ENCODE results near the gene MAT2A. TPM values are rescaled to one million over a fixed set of nuclear protein-coding genes. Genes with fewer than 3 reads are reported as not detected.
"Not testable (repeated sequence)": the region's sequence is repeated elsewhere in the genome, so short reads cannot be mapped to it uniquely, and the experiment has no call there.

MAT2A gene
- polyA plus RNA-seq, 1 donor, result 345 TPM

GRCh38 chr2:85558160-85558559 is 19.2 kb downstream of the MAT2A start:
- WGBS (ENCODE audit: insufficient coverage, low lambda C conversion rate), result no CpG with 5 or more reads among the region's 1 CpG
- no peak overlapping the region for H3K27ac ChIP-seq (ENCODE audit: low read length)
- H3K36me3 ChIP-seq (ENCODE audit: control insufficient read depth, insufficient read depth, low read length), result peaks cover 43% of the 10 kb centered on the region
- no peaks in the 10 kb centered on the region for H3K27me3 ChIP-seq (ENCODE audit: control insufficient read depth, insufficient read depth, low read length)
- H3K4me1 ChIP-seq (ENCODE audit: control insufficient read depth, insufficient read depth, low read length), result no peaks in the 10 kb centered on the region
- H3K4me3 ChIP-seq (ENCODE audit: low read length), result no peak overlapping the region
- H3K9me3 ChIP-seq (ENCODE audit: control insufficient read depth, low read depth, low read length), result no peaks in the 10 kb centered on the region
- DNase-seq, result no peak

GRCh38 chr2:85560403-85560726 is 21.4 kb downstream of the MAT2A start:
- not testable (repeated sequence) for H3K27me3 ChIP-seq (ENCODE audit: control insufficient read depth, insufficient read depth, low read length); H3K27ac ChIP-seq (ENCODE audit: low read length); H3K9me3 ChIP-seq (ENCODE audit: control insufficient read depth, low read depth, low read length); DNase-seq; H3K4me1 ChIP-seq (ENCODE audit: control insufficient read depth, insufficient read depth, low read length)
- H3K36me3 ChIP-seq (ENCODE audit: control insufficient read depth, insufficient read depth, low read length), result peaks cover 23% of the 10 kb centered on the region
- WGBS (ENCODE audit: insufficient coverage, low lambda C conversion rate), result no CpG with 5 or more reads among the region's 12 CpGs
- H3K4me3 ChIP-seq (ENCODE audit: low read length), result peak overlapping the region; percentile 80

GRCh38 chr2:85560812-85561279 is 21.9 kb downstream of the MAT2A start:
- no CpG with 5 or more reads among the region's 14 CpGs for WGBS (ENCODE audit: insufficient coverage, low lambda C conversion rate)
- DNase-seq, result no peak

GRCh38 chr2:85561280-85562212 is 22.6 kb downstream of the MAT2A start, which contains the start of gene GGCX:
GGCX (minus strand) TSS chr2:85561493; CDS start chr2:85561428, 65 bp downstream.
- peak within 1 kb of the TSS; percentile 91 for H3K27ac ChIP-seq (ENCODE audit: low read length)
- DNase-seq, result peak; percentile 96 to 98
- 28% methylated on average over 3 of the region's 64 CpGs for WGBS (ENCODE audit: insufficient coverage, low lambda C conversion rate)
- H3K9me3 ChIP-seq (ENCODE audit: control insufficient read depth, low read depth, low read length), result no peaks in the 10 kb centered on the region
- no peaks in the 10 kb centered on the region for H3K4me1 ChIP-seq (ENCODE audit: control insufficient read depth, insufficient read depth, low read length)
- peak within 1 kb of the TSS; percentile 80 for H3K4me3 ChIP-seq (ENCODE audit: low read length)
- no peaks in the 10 kb centered on the region for H3K27me3 ChIP-seq (ENCODE audit: control insufficient read depth, insufficient read depth, low read length)
- H3K36me3 ChIP-seq (ENCODE audit: control insufficient read depth, insufficient read depth, low read length), result peaks cover 16% of the 10 kb centered on the region

More at GRCh38 chr2:85560812-85561279, 21.9 kb downstream of the MAT2A start:
- H3K27me3 ChIP-seq (ENCODE audit: control insufficient read depth, insufficient read depth, low read length), result no peaks in the 10 kb centered on the region
- peak overlapping the region; percentile 80 for H3K4me3 ChIP-seq (ENCODE audit: low read length)
- H3K4me1 ChIP-seq (ENCODE audit: control insufficient read depth, insufficient read depth, low read length), result no peaks in the 10 kb centered on the region
- H3K27ac ChIP-seq (ENCODE audit: low read length), result peak overlapping the region; percentile 91
- peaks cover 19% of the 10 kb centered on the region for H3K36me3 ChIP-seq (ENCODE audit: control insufficient read depth, insufficient read depth, low read length)
- H3K9me3 ChIP-seq (ENCODE audit: control insufficient read depth, low read depth, low read length), result no peaks in the 10 kb centered on the region

- no peaks in the 10 kb centered on the region for H3K36me3 ChIP-seq (ENCODE audit: control insufficient read depth, insufficient read depth, low read length)
Observed at GRCh38 chr2:85564144-85564563, 25.2 kb downstream of the MAT2A start.

GRCh38 chr2:85566265-85566664 is 27.3 kb downstream of the MAT2A start:
- no peak for DNase-seq
- no peaks in the 10 kb centered on the region for H3K36me3 ChIP-seq (ENCODE audit: control insufficient read depth, insufficient read depth, low read length)
- no peak overlapping the region for H3K27ac ChIP-seq (ENCODE audit: low read length)
- H3K4me3 ChIP-seq (ENCODE audit: low read length), result no peak overlapping the region
- no peaks in the 10 kb centered on the region for H3K4me1 ChIP-seq (ENCODE audit: control insufficient read depth, insufficient read depth, low read length)
- WGBS (ENCODE audit: insufficient coverage, low lambda C conversion rate), result no CpG with 5 or more reads among the region's 4 CpGs
- H3K27me3 ChIP-seq (ENCODE audit: control insufficient read depth, insufficient read depth, low read length), result no peaks in the 10 kb centered on the region
- H3K9me3 ChIP-seq (ENCODE audit: control insufficient read depth, low read depth, low read length), result no peaks in the 10 kb centered on the region

More at GRCh38 chr2:85564144-85564563, 25.2 kb downstream of the MAT2A start:
- Histone ChIP-seq H3K4me3 (ENCODE audit: low read length) (no peak overlapping the region), H3K27me3 (ENCODE audit: control insufficient read depth, insufficient read depth, low read length) (no peaks in the 10 kb centered on the region), H3K9me3 (ENCODE audit: control insufficient read depth, low read depth, low read length) (no peaks in the 10 kb centered on the region), H3K27ac (ENCODE audit: low read length) (no peak overlapping the region), H3K4me1 (ENCODE audit: control insufficient read depth, insufficient read depth, low read length) (no peaks in the 10 kb centered on the region)
- no peak for DNase-seq
- WGBS (ENCODE audit: insufficient coverage, low lambda C conversion rate), result no CpG with 5 or more reads among the region's 5 CpGs

- Histone ChIP-seq H3K4me3 (ENCODE audit: low read length) (no peak overlapping the region), H3K36me3 (ENCODE audit: control insufficient read depth, insufficient read depth, low read length) (no peaks in the 10 kb centered on the region)
- WGBS (ENCODE audit: insufficient coverage, low lambda C conversion rate), result 97% methylated on average over 3 of the region's 8 CpGs
Observed at GRCh38 chr2:85575739-85576138, 36.8 kb downstream of the MAT2A start.

GRCh38 chr2:85577063-85577385 is 38.1 kb downstream of the MAT2A start:
- H3K4me3 ChIP-seq (ENCODE audit: low read length), result no peak overlapping the region

More at GRCh38 chr2:85575739-85576138, 36.8 kb downstream of the MAT2A start:
- no peaks in the 10 kb centered on the region for H3K9me3 ChIP-seq (ENCODE audit: control insufficient read depth, low read depth, low read length)
- peaks cover 4% of the 10 kb centered on the region for H3K27me3 ChIP-seq (ENCODE audit: control insufficient read depth, insufficient read depth, low read length)
- H3K27ac ChIP-seq (ENCODE audit: low read length), result no peak overlapping the region
- peaks cover 27% of the 10 kb centered on the region for H3K4me1 ChIP-seq (ENCODE audit: control insufficient read depth, insufficient read depth, low read length)
- DNase-seq, result no peak

GRCh38 chr2:85577386-85578242 is 38.6 kb downstream of the MAT2A start, which contains the start of gene VAMP8:
VAMP8 (plus strand) TSS chr2:85577586; CDS start chr2:85577647, 61 bp downstream.
- peaks cover 27% of the 10 kb centered on the region for H3K4me1 ChIP-seq (ENCODE audit: control insufficient read depth, insufficient read depth, low read length)
- H3K9me3 ChIP-seq (ENCODE audit: control insufficient read depth, low read depth, low read length), result no peaks in the 10 kb centered on the region
- H3K27ac ChIP-seq (ENCODE audit: low read length), result peak within 1 kb of the TSS; percentile 84
- H3K36me3 ChIP-seq (ENCODE audit: control insufficient read depth, insufficient read depth, low read length), result peaks cover 13% of the 10 kb centered on the region
- no CpG with 5 or more reads among the region's 19 CpGs for WGBS (ENCODE audit: insufficient coverage, low lambda C conversion rate)
- no peaks in the 10 kb centered on the region for H3K27me3 ChIP-seq (ENCODE audit: control insufficient read depth, insufficient read depth, low read length)
- peak within 1 kb of the TSS; percentile 63 for H3K4me3 ChIP-seq (ENCODE audit: low read length)
- peak; percentile 80 to 91 for DNase-seq

More at GRCh38 chr2:85577063-85577385, 38.1 kb downstream of the MAT2A start:
- Histone ChIP-seq H3K27me3 (ENCODE audit: control insufficient read depth, insufficient read depth, low read length) (peaks cover 4% of the 10 kb centered on the region), H3K9me3 (ENCODE audit: control insufficient read depth, low read depth, low read length) (no peaks in the 10 kb centered on the region), H3K4me1 (ENCODE audit: control insufficient read depth, insufficient read depth, low read length) (peaks cover 27% of the 10 kb centered on the region), H3K36me3 (ENCODE audit: control insufficient read depth, insufficient read depth, low read length) (peaks cover 7% of the 10 kb centered on the region), H3K27ac (ENCODE audit: low read length) (peak overlapping the region; percentile 84)
- WGBS (ENCODE audit: insufficient coverage, low lambda C conversion rate), result 20% methylated on average over 1 of the region's 3 CpGs
- DNase-seq, result no peak

All from large intestine (tissue), 3 donors.